Type B pancreatic cell (in vitro differentiated cells): ENCODE results near the gene ZNF839. TPM values are rescaled to one million over a fixed set of nuclear protein-coding genes. Genes with fewer than 3 reads are reported as not detected.
"Not testable (repeated sequence)": the region's sequence is repeated elsewhere in the genome, so short reads cannot be mapped to it uniquely, and the experiment has no call there.

Source experiments
- DNase-seq: peaks from one replicate; pipeline ENCODE4 v3.0.0; 2021; ENCODE audit warnings: mixed read lengths; ENCODE audit not compliant: unreplicated experiment; ENCODE audit errors: extremely low spot score
- H3K27ac Mint-ChIP-seq: 2 replicates; pipeline ENCODE4 v1.8.0; 2021; ENCODE audit warnings: mild to moderate bottlenecking, mixed read lengths
- H3K27me3 Mint-ChIP-seq: 2 replicates; pipeline ENCODE4 v1.8.0; 2021; ENCODE audit warnings: mixed read lengths
- H3K36me3 Mint-ChIP-seq: 2 replicates; pipeline ENCODE4 v1.8.0; 2021; ENCODE audit warnings: mixed read lengths
- H3K4me1 Mint-ChIP-seq: one replicate; pipeline ENCODE4 v1.8.0; 2021; ENCODE audit warnings: mixed read lengths; ENCODE audit not compliant: unreplicated experiment
- H3K4me3 Mint-ChIP-seq: 2 replicates; pipeline ENCODE4 v1.8.0; 2021; ENCODE audit warnings: mild to moderate bottlenecking, mixed read lengths
- H3K9me3 Mint-ChIP-seq: 2 replicates; pipeline ENCODE4 v1.8.0; 2021; ENCODE audit warnings: mixed read lengths
- CTCF ChIP-seq: fragments of 200-600 bp; sonication (generic); conservative IDR thresholded peaks from 2 replicates; pipeline ENCODE4 v1.5.0; 2021; ENCODE audit warnings: antibody characterized with exemption, mild to moderate bottlenecking
- total RNA-seq: library from RNA; stranded (reverse); gene quantifications from 2 replicates; pipeline ENCODE4 v1.2.1, GENCODE V29; 2021; ENCODE audit warnings: low replicate concordance

The ZNF839 gene
- total RNA-seq, 1 donor from 2014 or later = 16.4 TPM

GRCh38 chr14:102326583-102326982 is 7.0 kb downstream of the ZNF839 start:
- no peak for TF ChIP-seq CTCF
- no peaks in the 10 kb centered on the region for H3K27me3 Mint-ChIP-seq
- DNase-seq = no peak
- no peak overlapping the region for H3K27ac Mint-ChIP-seq
- peaks cover 4% of the 10 kb centered on the region for H3K36me3 Mint-ChIP-seq
- H3K4me3 Mint-ChIP-seq = no peak overlapping the region
- H3K4me1 Mint-ChIP-seq = peaks cover 9% of the 10 kb centered on the region
- no peaks in the 10 kb centered on the region for H3K9me3 Mint-ChIP-seq

DNA sequence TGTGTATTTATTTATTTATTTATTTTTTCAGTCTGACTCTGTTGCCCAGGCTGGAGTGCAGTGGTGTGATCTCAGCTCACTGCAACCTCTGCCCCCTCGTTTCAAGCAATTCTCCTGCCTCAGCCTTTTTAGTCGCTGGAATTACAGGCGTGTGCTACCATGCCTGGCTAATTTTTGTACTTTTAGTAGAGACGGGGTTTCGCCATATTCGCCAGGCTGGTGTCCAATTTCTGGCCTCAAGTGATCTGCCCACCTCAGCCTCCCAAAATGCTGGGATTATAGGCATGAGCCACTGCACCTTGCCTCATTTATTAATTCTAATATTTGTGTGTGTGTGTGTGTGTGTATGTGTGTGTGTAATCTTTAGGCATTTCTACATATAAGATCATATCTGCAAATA is 9.8 kb downstream of the ZNF839 start:
- not testable (repeated sequence) for H3K27ac Mint-ChIP-seq, H3K27me3 Mint-ChIP-seq, H3K4me1 Mint-ChIP-seq, H3K9me3 Mint-ChIP-seq, H3K36me3 Mint-ChIP-seq, H3K4me3 Mint-ChIP-seq, DNase-seq

DNA sequence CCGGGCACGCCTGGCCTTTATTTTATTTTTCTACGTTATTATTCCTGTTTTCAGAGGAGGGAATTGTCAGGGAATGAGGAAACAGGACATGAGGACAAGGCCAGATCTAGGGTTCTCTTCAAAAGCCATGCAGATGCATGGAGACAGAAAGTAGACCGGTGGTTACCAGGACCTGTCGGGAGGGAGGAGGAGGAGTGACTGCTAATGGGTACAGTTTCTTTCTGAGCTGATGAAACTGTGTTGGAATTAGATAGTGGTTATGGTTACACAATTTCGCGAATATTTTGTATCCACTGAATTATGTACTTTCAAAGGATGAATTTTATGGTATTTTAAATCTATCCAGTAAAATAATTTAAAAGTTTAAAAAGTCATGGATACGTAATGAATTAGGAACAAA is 11.3 kb downstream of the ZNF839 start:
- TF ChIP-seq CTCF = no peak
- Mint-ChIP-seq H3K4me3 (no peak overlapping the region), H3K9me3 (no peaks in the 10 kb centered on the region), H3K36me3 (peaks cover 8% of the 10 kb centered on the region), H3K27me3 (no peaks in the 10 kb centered on the region), H3K4me1 (no peaks in the 10 kb centered on the region), H3K27ac (no peak overlapping the region)
- no peak for DNase-seq

DNA sequence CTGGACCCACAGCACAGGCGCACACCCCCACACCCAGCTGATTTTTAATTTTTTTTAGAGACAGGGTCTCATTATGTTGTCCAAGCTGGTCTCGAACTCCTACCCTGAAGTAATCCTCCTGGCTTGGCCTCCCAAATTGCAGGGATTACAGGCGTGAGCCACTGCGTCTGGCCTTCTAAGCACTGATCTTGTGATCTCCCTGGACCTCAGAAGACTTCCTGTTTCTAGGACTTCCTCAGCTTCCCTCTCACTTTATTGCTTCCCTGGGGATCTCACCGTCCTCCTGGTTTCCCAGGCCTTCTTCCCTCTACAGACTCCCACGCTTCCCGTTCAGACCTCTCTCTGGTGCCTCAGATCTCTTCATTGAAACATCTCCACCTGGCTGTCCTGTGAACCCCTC is 13.8 kb downstream of the ZNF839 start:
- Mint-ChIP-seq H3K9me3 (no peaks in the 10 kb centered on the region), H3K36me3 (peaks cover 10% of the 10 kb centered on the region), H3K4me1 (no peaks in the 10 kb centered on the region), H3K4me3 (no peak overlapping the region), H3K27ac (no peak overlapping the region), H3K27me3 (no peaks in the 10 kb centered on the region)
- TF ChIP-seq CTCF = no peak
- no peak for DNase-seq

GRCh38 chr14:102333795-102334705 is 14.5 kb downstream of the ZNF839 start:
- Mint-ChIP-seq H3K36me3 (peaks cover 14% of the 10 kb centered on the region), H3K27me3 (no peaks in the 10 kb centered on the region), H3K4me3 (no peak overlapping the region), H3K4me1 (no peaks in the 10 kb centered on the region), H3K9me3 (no peaks in the 10 kb centered on the region), H3K27ac (no peak overlapping the region)
- TF ChIP-seq CTCF = no peak
- no peak for DNase-seq

- no peak overlapping the region for H3K4me3 Mint-ChIP-seq
- no peaks in the 10 kb centered on the region for H3K4me1 Mint-ChIP-seq
- peak overlapping the region; percentile 92 for H3K27ac Mint-ChIP-seq
- peaks cover 14% of the 10 kb centered on the region for H3K36me3 Mint-ChIP-seq
- no peaks in the 10 kb centered on the region for H3K27me3 Mint-ChIP-seq
- H3K9me3 Mint-ChIP-seq = no peaks in the 10 kb centered on the region
- no peak for DNase-seq
- TF ChIP-seq CTCF = no peak
Measured at GRCh38 chr14:102335163-102335562, 15.6 kb downstream of the ZNF839 start.
